HUDEP-2 (cell line): Measurements from ENCODE around the gene ACYP2.
"Not testable (repeated sequence)": the region's sequence is repeated elsewhere in the genome, so short reads cannot be mapped to it uniquely, and the experiment has no call there.

Source experiments
- DNase-seq, 76 experiments: peaks; one replicate each; lab custom pipeline; 2025; ENCODE audit not compliant: unreplicated experiment in 76 of 76; lab: John Stamatoyannopoulos, UW

The ACYP2 gene

DNA sequence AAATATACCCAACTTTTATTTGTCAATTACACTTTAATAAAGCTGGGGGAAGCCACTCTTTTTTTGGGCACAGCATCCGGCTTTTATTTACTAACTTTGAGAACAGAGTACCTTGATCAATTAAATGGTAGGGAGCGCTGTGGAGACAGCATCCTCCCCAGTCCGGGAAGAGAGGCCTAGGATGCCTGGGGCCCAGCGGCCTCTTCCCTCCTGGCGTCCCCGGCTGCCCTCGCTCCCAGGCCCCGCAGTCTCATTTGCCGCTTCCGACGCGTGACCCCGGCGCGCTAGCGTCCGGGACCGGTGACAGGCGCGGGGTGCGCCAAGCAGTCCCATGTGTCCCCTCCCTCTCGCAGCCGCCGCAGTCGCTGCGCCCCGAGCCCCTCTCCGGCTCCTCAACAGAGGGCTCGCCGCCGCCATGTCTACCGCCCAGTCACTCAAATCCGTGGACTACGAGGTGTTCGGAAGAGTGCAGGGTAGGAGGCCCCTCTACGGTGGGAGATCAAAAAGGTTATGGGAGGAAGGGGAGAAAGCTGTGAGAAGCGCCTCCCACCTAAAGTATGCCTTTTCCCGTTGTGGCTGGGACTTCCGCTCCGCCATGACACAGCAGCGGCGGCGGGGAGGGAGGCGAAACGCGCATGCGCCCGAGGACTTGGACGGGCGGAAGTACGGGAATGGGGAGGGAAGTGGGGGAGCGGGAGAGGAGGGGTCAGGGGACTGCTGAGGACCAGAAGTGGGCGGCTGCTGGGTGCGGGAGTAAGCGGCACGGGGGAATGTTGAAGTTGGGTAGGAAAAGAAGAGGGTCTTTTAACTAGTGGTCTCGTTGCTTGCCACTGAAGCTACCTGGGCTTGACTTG, at the start of gene ACYP2:
Gene ACYP2 (plus strand): TSS at position 332 of the 854 bp plus-strand sequence.
- DNase-seq: peak in 75 of 76 experiments; percentile 40 to 92 (median 83)

DNA sequence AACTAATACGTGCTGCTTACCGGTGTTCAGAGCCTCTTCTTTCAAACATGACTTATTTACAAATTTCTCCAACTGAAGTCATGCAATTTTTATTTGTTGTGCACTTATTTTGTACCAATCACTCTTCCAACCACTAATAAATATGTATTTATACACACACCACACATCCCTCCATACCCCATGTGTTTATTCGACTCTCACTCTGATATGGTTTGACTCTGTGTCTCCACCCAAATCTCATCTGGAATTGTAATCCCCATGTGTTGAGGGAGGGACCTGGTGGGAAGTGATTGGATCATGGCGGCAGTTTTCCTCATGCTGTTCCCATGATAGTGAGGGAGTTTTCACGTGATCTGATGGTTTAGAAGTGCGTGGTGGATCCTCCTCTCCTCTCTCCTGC, 49.5 kb upstream of the ACYP2 start:
- DNase-seq: no peak

DNA sequence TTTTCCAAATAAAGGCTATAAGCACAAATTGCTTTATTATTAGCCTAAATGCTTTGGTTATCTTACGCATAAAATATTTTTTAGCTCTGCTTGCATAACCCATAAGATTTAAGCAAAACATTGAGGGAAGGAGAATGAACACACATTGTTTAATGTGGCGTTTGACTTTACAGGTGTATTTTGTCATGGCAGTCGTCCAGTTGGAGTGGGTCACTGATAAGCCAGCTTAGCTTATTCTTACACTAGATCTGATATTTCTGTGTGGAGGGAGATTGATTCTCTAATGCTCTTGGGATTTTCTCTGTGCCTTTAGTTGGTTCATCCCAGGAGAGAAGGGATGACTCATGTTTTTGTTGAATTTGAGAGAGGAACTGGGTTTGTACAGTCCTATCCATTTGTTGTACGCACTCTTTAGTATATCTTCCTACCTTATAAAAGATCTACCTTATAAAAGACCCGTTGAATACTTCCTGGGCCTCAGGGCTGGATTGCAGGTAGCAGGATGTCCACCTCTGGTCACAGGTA, 47.5 kb upstream of the ACYP2 start:
- no peak for DNase-seq

DNA sequence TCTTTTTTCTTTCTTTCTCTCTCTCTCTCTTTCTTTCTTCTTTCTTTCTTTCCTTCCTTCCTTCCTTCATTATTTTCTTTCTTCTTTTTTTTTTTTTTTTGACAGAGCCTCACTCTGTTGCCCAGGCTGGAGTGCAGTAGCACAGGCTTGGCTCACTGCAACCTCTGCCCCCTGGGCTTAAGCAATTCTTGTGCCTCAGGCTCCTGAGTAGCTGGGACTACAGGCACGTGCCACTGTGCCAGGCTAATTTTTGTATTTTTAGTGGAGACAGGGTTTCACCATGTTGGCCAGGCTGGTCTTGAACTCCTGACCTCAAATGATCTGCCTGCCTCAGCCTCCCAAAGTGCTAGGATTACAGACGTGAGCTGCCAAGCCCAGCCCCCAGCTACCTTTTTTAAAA, 42.9 kb upstream of the ACYP2 start:
- DNase-seq: not testable (repeated sequence)

DNA sequence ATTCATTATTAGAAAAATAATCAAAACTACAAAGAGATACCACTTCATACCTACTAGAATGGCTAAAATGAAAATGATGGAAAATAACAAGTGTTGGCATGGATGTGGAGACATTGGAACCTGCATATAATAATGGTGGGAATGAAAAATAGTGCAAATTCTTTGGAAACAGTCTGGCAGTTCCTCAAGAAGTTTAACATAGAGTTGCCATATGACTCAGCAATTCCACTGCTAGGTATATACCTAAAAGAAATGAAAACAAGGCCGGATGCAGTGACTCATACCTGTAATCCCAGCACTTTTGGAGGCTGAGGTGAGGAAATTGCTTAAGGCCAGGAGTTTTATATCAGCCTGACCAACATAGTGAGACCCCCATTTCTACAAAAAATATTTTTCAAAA, 41.6 kb upstream of the ACYP2 start:
- no peak for DNase-seq

DNA sequence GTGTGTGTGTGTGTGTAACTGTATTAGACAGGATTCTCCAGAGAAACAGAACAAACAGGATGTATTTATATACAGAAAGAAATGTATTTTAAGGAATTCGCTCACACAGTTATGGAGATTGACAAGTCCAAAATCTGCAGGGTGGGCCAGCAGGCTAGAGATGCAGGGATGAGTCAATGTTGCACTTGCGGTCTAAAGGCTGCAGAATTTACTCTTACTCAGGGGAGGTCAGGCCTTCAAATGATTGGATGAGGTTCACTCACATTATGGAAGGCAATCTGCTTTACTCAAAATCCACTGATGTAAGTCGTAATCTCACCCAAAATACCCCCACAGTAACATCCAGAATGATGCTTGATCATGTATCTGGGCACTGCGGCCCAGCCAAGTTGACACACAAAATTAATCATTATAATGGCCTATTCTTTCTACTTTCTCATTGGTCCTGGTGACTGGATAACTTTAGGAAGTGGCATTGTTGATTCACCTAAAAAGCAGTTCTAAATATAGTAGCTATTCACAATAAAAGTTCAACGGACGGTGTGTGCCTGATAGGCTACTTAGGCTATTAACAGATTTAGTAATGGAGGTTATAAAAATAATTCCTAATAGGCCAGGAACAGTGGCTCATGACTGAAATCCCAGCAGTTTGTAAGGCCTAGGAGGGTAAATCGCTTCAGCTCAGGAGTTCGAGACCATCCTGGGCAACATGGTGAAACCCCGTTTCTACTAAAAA, 40.6 kb upstream of the ACYP2 start:
- DNase-seq: no peak

DNA sequence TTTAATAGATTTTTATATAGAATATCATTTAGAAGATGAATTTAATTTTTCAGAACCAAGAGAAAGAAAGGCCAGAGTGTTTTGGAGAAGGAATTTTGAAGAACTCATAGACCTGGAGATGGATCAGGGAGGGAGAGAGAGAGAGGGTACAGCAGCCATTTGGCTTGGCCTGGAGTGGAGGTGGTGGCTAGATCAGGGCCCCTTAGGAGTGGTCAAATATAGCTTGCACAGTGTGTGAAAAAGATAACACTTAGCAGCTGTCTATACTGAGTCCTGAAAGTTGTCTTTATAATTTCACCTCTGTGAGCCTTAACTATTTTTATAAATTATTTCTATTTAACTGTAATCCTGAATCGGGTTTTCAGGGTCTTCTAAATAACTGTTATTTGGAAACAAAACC, 38.8 kb upstream of the ACYP2 start:
- DNase-seq: peak in 67 of 76 experiments; percentile 3 to 78 (median 44)

DNA sequence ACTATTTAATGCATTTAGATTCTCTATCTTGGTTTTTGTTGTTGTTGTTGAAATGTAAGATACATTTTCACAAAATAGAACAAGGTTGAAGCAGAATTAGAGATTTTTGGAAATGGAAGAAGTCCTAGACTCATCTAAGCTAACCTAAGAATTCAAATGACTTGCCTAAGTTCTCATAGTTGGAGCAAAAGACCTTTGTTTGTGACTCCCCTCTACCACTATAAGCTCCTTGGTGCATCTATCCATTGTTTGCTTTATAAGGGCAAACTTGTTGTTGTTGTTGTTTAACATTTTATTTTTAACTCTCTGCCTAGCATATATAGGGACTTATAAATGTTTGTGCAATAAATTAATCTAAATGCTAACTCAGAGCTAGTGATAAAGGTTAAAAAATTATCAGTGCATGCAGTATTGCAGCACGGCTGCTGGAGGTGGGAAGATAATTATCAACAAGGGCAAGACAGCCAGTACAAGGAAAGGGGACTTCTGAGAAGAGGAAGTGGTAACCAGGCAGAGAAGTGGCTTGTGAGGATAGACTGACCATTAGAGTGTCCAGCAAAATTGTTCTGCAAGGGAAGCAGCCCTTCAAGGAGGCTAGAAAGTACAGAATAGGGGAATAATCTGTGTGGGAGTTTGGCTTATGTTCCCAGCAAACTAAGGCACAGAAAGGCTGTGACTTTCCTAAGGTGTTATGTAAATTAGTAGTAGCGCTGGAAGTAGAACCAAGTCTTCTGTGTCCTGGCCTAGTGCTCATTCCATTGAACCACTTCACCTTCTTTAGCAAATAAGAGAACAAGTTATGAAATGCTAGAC, 38.1 kb upstream of the ACYP2 start:
- DNase-seq: peak in 71 of 76 experiments; percentile 11 to 91 (median 61)

DNA sequence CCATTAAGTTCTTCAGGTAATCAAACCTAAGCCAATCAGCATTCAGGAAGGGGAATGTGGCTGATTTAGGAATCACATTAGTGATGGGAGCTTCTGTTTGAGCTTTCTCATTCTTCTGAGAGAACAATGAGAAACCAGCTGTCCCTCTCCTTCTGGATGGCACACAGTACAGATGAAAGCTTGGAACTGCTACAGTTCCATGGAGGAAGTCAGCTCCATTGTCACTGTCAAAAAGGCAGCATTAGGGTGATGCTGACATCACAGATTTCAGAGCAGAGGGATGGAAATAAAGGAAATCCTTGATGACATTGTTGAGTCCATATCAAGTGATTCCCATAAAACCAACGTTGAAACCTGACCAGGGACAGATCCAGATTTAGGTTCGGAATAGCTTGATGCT, 36.1 kb upstream of the ACYP2 start:
- DNase-seq: no peak

DNA sequence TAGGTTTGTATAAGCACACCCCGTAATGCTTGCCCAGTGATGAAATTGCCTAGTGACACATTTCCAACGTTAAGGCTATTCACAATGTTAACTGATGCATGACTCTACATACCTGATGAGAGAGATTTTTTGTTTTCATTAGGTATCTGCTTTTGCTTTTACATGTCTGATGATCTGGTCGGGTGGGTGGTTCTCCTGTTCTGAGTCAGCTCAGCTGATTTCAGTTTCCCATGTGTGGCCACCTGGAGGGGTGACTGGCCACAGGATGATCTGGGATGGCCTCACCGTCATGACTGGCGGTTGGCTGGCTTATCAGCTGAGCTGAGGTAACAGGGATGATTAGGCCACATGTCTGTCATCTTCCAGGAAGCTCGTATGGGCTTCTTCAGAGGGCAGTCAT, 33.8 kb upstream of the ACYP2 start:
- peak in 58 of 76 experiments; percentile 1 to 75 (median 28) for DNase-seq

DNA sequence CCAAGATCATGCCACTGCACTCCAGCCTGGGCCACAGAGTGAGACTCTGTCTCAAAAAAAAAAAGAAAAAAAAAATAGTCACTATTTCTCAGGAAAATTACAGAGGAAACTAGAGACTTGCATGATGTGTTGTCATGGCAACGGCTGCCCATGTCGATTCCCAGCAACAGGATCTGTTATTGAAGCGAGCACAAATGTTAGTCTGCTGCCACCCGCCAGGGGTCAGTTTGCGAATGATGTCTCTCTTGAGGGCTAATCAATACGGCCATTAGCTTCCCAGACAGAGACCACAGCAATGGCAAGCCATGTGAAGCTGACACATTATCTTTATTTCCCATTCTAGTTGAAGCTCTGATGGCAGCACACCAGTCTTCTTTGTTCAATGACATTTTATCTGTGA, 32.4 kb upstream of the ACYP2 start:
- DNase-seq: no peak

DNA sequence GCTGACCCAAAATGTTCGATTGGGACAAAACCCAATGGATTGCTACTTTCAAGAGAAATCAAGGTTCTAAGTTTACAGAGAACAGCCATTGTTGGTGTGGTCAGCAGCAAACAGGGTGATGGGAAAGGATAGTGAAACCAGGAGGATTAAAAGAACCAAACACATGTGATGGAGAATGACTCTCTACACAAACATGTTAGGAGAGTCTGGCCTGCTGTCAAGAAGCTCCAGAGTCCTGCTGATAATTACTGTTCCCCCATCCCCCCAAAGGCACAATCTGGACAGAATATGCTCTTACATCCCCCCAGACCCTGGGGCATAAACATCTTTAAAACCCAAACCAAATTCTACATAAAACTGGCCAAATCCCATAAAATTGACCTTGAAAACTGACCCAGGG, 32.0 kb upstream of the ACYP2 start:
- DNase-seq: no peak

DNA sequence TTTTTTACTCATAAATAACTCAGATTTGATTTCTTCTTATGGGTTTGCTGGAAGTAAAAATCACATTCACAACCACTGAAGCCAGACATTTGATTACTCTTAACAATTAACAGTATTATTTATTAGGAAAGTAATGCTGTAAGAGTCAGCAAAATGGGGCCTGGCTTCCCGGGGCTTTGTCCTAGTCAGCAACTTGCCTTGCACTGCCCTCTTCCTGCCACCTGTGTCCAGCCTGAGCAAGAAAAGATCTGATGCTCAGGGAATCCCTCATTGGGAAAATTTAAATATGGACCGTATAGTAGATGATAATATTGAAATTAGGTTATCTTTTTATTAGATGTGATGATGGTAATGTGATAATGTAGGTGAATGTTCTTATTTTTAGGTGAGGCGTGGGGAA, 30.8 kb upstream of the ACYP2 start:
- peak in 6 of 76 experiments; percentile 3 to 22 (median 10) for DNase-seq

DNA sequence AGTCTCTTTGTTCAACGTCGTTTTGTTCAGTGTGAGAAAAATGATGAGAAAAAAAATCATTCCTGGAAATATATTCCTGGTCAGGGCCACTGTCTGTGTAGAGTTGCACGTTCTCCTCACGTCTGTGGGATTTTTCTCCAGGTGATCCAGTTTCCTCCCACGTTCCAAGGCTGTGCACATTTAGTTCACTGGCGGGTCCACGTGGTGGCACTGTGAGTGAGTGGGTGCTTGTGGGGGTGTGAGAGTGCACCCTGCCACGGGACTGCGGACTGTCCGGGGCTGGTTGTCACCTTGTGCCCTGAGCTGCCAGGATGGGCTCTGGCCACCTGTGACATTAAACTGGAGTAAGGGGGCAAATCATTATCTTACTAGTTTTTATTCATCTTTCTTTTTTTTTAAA, 30.3 kb upstream of the ACYP2 start:
- DNase-seq: peak in 1 of 76 experiments; percentile 4

DNA sequence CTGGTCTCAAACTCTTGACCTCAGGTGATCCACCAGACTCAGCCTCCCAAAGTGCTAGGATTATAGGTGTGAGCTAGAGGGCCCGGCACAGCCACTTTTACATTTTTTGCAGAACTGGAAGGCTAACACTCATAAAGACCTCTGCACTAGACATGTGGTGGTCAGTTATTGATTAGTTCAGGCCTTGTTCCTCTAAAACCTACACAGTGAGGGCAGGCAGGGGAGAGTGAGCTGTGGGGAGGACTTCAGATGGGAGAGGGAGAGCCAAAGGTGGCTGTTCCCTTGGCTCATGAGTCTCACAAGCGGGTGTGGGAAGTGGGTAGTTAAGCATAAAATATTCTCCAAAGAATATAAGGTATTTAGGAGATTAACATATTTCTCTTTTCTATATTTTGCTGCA, 29.3 kb upstream of the ACYP2 start:
- no peak for DNase-seq

DNA sequence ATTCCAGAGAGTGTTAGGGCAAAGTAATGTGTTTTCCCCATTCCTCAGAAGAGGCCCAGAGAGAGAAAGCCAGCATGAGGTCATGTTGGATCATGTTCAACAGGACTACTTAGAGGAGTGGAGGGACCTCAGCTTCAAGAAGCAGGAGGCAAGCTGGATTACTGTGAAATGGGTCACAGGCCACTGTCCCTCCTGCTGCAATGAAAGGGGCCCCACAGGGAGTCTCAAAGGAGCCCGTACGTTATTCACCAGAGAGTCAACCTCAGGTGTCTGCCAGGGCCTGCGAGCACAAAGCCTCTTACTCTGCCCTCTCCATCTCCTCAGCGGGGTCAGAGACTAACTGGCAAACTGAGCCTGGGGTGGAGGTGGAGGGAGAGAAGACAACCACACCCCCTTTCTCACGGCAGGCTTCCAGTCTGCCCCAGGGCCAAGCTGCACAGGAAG, 27.2 kb upstream of the ACYP2 start:
- DNase-seq: no peak

DNA sequence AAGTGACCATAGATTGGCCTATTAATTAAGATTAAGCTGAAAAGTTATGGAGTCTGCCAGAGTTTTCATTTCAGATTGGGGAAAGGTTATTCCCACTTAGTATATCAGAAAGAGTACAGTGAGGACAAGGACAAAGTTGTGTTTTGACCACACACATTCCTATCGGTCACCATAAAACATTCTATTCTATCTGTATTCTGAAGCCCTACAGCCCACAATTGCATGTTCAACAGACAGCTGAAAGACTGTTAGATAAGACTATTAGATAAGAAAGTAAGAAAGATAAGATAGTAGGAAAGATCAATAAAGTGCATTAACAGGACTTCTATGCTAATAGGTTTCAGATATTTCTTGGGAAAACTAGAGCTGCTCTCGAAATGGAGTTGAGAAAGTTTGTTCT, 26.7 kb upstream of the ACYP2 start:
- DNase-seq: no peak

DNA sequence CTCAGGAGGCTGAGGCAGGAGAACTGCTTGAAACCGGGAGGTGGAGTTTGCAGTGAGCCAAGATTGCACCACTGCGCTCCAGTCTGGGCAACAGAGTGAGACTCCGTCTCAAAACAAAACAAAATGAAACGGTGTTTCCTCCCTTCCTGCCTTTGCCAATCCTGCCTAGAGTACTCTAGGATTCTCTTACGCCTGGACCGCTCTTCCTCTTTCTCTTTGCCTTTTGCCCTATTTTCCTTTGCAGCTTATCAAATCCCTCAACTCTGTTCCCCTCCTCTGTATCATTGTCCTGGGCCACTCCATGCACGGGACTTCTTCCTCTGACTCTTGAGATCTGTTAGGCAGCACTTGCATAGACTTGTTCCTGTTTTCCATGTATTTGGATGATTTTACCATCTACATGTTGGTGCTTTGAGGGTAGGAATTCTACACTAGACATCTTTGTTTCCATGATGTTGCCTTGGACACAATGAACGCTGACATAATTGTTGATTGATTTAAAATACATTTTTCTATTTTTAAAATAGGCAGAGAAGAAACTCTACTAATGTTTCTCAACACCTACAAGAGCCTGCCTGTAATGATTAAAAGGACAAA, 24.8 kb upstream of the ACYP2 start:
- no peak for DNase-seq

DNA sequence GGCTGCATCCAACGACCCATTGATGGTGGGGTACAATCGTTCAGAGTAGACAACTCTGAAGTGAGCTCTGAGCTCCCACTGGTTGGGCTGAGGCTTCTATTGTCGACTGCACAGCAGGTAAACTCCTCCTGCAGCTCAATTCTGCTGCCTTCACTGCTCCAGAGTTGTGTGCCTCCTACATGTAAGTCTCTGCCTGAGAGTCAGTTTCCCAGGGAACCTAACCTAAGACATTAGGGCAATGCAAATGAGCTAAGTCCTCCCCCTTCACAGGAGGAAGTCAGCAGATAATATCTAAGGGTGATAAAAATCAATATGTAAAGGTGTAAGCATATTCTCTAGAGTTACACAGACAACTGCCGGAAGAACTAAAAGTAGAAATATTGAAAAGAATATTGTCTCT, 22.5 kb upstream of the ACYP2 start:
- no peak for DNase-seq

DNA sequence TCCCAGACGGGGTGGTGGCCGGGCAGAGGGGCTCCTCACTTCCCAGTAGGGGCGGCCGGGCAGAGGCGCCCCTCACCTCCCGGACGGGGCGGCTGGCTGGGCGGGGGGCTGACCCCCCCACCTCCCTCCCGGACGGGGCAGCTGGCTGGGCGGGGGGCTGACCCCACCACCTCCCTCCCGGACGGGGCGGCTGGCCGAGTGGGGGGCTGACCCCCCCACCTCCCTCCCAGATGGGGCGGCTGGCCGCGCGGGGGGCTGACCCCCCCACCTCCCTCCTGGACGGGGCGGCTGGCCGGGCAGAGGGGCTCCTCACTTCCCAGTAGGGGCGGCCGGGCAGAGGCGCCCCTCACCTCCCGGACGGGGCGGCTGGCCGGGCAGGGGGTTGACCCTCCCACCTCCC, 20.0 kb upstream of the ACYP2 start:
- DNase-seq: not testable (repeated sequence)
